ENCODE data around the gene PARD3. TPM values are rescaled to one million over a fixed set of nuclear protein-coding genes. Genes with fewer than 3 reads are reported as not detected.

Gene PARD3
- total RNA-seq, 3 donors from 2014 or later (not counting 1 experiment from before 2014, with no cell fraction given) = 0.14 to 0.49 (median 0.38) TPM

DNA sequence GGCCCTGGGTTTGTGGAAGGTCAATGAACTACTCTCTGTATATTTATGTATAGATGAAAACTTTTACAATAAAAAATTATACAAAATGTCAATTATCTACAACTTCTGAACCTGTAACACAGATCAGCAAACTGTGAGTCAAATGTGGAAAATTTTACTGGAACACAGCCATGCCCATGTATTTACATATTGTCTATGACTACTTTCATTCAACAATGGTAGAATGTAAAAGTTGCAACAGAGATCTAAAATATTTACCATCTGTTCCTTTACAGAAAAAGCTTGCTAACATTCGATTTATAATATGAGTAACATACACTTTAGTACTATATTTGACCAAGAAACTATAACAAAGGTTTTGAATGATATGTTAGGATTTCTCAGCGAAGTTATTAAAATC, 481.6 kb downstream of the PARD3 start:
- peaks cover 0 to 11% of the 10 kb centered on the region in 2 donors for H3K27me3 Mint-ChIP-seq (ENCODE audit: low read depth in 2 of 2)
- Histone ChIP-seq H3K4me3 (ENCODE audit: low read length) (no peak overlapping the region), H3K27me3 (ENCODE audit: control insufficient read depth, insufficient read depth, low read length) (no peaks in the 10 kb centered on the region), H3K36me3 (ENCODE audit: control insufficient read depth, insufficient read depth, low read length) (no peaks in the 10 kb centered on the region), H3K9me3 (ENCODE audit: control insufficient read depth, insufficient read depth, low read length) (no peaks in the 10 kb centered on the region), H3K4me1 (ENCODE audit: control insufficient read depth, insufficient read depth, low read length) (no peaks in the 10 kb centered on the region), H3K27ac (ENCODE audit: low read length) (no peak overlapping the region)
- no peak for DNase-seq
- H3K4me3 Mint-ChIP-seq = no peak overlapping the region
- ATAC-seq = no peak
- no peaks in the 10 kb centered on the region for H3K9me3 Mint-ChIP-seq
- WGBS (ENCODE audit: insufficient coverage) = no CpG with 5 or more reads among the region's 2 CpGs
- TF ChIP-seq, protein P1, sequence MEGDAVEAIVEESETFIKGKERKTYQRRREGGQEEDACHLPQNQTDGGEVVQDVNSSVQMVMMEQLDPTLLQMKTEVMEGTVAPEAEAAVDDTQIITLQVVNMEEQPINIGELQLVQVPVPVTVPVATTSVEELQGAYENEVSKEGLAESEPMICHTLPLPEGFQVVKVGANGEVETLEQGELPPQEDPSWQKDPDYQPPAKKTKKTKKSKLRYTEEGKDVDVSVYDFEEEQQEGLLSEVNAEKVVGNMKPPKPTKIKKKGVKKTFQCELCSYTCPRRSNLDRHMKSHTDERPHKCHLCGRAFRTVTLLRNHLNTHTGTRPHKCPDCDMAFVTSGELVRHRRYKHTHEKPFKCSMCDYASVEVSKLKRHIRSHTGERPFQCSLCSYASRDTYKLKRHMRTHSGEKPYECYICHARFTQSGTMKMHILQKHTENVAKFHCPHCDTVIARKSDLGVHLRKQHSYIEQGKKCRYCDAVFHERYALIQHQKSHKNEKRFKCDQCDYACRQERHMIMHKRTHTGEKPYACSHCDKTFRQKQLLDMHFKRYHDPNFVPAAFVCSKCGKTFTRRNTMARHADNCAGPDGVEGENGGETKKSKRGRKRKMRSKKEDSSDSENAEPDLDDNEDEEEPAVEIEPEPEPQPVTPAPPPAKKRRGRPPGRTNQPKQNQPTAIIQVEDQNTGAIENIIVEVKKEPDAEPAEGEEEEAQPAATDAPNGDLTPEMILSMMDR (IDR thresholded peaks at IDR 0.05) = no peak
- no peak overlapping the region for H3K27ac Mint-ChIP-seq
- no peaks in the 10 kb centered on the region for H3K36me3 Mint-ChIP-seq
- intact Hi-C loops (cut with micrococcal nuclease) = no loop called here
- no peaks in the 10 kb centered on the region for H3K4me1 Mint-ChIP-seq

DNA sequence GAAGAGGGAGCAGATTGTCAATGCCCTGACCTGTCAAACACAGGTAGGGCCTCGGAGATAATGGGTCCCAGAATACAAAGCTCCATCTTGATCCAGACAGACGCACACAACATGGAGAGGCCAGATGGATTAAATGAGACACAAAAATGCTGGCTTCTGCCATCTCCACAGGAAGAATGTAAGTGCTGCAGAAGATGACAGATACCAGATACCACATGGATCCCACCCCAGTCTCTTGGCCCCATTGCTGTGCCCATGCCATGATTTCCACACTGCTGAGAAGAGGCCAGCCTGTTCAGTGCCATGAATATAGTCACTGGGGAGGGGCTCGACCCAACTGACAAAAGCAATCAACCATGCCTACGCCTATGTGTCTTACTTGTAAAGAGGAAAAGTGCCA, 487.9 kb downstream of the PARD3 start:
- no peaks in the 10 kb centered on the region for H3K36me3 Mint-ChIP-seq
- H3K27ac ChIP-seq (ENCODE audit: low read length) = no peak overlapping the region
- ATAC-seq = no peak
- no peaks in the 10 kb centered on the region for H3K9me3 ChIP-seq (ENCODE audit: control insufficient read depth, insufficient read depth, low read length)
- peaks cover 6 to 9% of the 10 kb centered on the region in 2 donors for H3K4me1 Mint-ChIP-seq
- H3K27me3 ChIP-seq (ENCODE audit: control insufficient read depth, insufficient read depth, low read length) = no peaks in the 10 kb centered on the region
- no peaks in the 10 kb centered on the region for H3K4me1 ChIP-seq (ENCODE audit: control insufficient read depth, insufficient read depth, low read length)
- no peaks in the 10 kb centered on the region for H3K9me3 Mint-ChIP-seq
- TF ChIP-seq, protein P1 (IDR thresholded peaks at IDR 0.05) = no peak
- peaks cover 0 to 8% of the 10 kb centered on the region in 2 donors for H3K27me3 Mint-ChIP-seq (ENCODE audit: low read depth in 2 of 2)
- no peak for DNase-seq
- H3K4me3 ChIP-seq (ENCODE audit: low read length) = no peak overlapping the region
- WGBS (ENCODE audit: insufficient coverage) = 86% methylated on average over 4 of the region's 4 CpGs
- H3K27ac Mint-ChIP-seq = no peak overlapping the region
- no peak overlapping the region for H3K4me3 Mint-ChIP-seq
- H3K36me3 ChIP-seq (ENCODE audit: control insufficient read depth, insufficient read depth, low read length) = no peaks in the 10 kb centered on the region
- intact Hi-C loops (cut with micrococcal nuclease) = no loop called here

DNA sequence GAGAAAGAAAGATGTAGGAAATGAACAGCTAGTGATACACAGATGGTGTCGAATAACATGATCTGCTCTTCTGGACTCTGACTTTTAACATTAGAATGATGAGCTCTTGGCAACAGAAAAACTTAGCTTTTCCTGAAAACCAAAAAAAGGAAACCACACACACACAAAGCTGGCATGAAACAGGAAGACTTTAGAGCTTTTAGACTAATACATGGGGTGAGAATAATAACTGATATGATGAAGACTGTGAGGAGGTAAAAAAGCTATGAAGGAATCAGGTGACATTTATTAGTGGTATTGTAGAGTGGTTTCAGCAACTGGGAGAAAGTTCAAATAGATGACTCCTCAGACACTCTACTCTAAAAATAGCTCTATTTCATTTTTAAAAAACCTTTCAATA, 491.9 kb downstream of the PARD3 start:
- Mint-ChIP-seq H3K9me3 (no peaks in the 10 kb centered on the region), H3K27me3 (ENCODE audit: low read depth in 2 of 2) (no peaks in the 10 kb centered on the region), H3K36me3 (no peaks in the 10 kb centered on the region), H3K4me3 (no peak overlapping the region), H3K4me1 (peaks cover 6 to 9% of the 10 kb centered on the region in 2 donors), H3K27ac (no peak overlapping the region)
- 11% methylated on average over 1 of the region's 1 CpG for WGBS (ENCODE audit: insufficient coverage)
- Histone ChIP-seq H3K27ac (ENCODE audit: low read length) (no peak overlapping the region), H3K4me1 (ENCODE audit: control insufficient read depth, insufficient read depth, low read length) (no peaks in the 10 kb centered on the region), H3K27me3 (ENCODE audit: control insufficient read depth, insufficient read depth, low read length) (no peaks in the 10 kb centered on the region), H3K4me3 (ENCODE audit: low read length) (no peak overlapping the region), H3K36me3 (ENCODE audit: control insufficient read depth, insufficient read depth, low read length) (no peaks in the 10 kb centered on the region), H3K9me3 (ENCODE audit: control insufficient read depth, insufficient read depth, low read length) (no peaks in the 10 kb centered on the region)
- intact Hi-C loops (cut with micrococcal nuclease) = no loop called here
- TF ChIP-seq, protein P1 (IDR thresholded peaks at IDR 0.05) = no peak
- DNase-seq (no peak), ATAC-seq (no peak)

DNA sequence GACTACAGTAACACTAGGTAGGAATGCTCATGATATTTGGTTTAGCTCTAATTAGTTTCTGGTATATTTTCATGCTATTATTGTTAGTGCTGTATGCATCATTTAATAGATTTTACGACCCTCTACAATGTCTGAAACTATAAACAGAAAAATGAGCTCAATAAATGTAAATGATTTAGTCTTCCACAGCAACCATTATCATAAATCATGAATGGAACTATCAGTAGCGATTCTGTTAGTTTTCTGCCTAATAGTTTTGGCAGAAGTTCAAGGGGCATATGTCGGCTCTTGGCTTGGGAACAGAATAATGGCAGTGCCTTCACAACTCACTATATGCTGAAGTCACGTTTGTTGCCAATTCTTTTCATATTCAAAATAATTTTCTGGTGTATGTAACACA, 494.8 kb downstream of the PARD3 start:
- no peaks in the 10 kb centered on the region for H3K9me3 Mint-ChIP-seq

More for the DNA sequence above, 494.8 kb downstream of the PARD3 start:
- H3K4me1 ChIP-seq (ENCODE audit: control insufficient read depth, insufficient read depth, low read length) = no peaks in the 10 kb centered on the region
- intact Hi-C loops (cut with micrococcal nuclease) = no loop called here
- peaks cover 6 to 9% of the 10 kb centered on the region in 2 donors for H3K4me1 Mint-ChIP-seq
- H3K27ac Mint-ChIP-seq = no peak overlapping the region
- no peak overlapping the region for H3K4me3 Mint-ChIP-seq
- no peaks in the 10 kb centered on the region for H3K36me3 Mint-ChIP-seq
- DNase-seq (no peak), ATAC-seq (no peak)
- H3K27me3 Mint-ChIP-seq (ENCODE audit: low read depth in 2 of 2) = no peaks in the 10 kb centered on the region
- no peak overlapping the region for H3K4me3 ChIP-seq (ENCODE audit: low read length)
- no peaks in the 10 kb centered on the region for H3K9me3 ChIP-seq (ENCODE audit: control insufficient read depth, insufficient read depth, low read length)
- H3K36me3 ChIP-seq (ENCODE audit: control insufficient read depth, insufficient read depth, low read length) = no peaks in the 10 kb centered on the region
- H3K27me3 ChIP-seq (ENCODE audit: control insufficient read depth, insufficient read depth, low read length) = no peaks in the 10 kb centered on the region
- WGBS (ENCODE audit: insufficient coverage) = 94% methylated on average over 2 of the region's 4 CpGs
- H3K27ac ChIP-seq (ENCODE audit: low read length) = no peak overlapping the region
- TF ChIP-seq, protein P1 (IDR thresholded peaks at IDR 0.05) = no peak
